ENCODE results near the gene CMTM5. TPM values are rescaled to one million over a fixed set of nuclear protein-coding genes. Genes with fewer than 3 reads are reported as not detected.
A peak's percentile ranks its signal among the peaks of the same experiment; 100 is the strongest.
"Not testable (repeated sequence)": the region's sequence is repeated elsewhere in the genome, so short reads cannot be mapped to it uniquely, and the experiment has no call there.

Gene CMTM5
- total RNA-seq, 1 experiment from 2014 or later = not detected

DNA sequence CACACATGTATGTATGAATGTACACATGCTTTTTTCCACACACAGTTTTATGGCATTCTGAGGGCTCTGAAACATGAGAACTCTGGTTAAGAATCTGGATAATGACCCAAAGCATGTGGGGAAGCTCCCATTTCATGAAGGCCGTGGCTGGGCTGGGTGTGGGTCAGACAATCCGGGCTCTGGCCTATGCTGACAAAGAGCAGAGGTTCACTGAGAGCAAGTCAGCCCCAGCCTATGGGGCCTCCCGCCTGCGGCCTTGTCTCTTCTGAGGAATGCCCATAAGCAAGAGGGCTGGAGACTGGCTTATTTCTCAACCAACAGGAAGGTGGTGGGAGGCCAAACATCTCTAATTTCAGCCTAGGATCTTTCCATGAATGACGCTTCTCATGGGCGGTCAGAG is 22.7 kb downstream of the CMTM5 start:
- CTCF ChIA-PET = no interaction called here
- no peak overlapping the region for H3K27ac Mint-ChIP-seq (ENCODE audit: unreplicated experiment)
- no peaks in the 10 kb centered on the region for H3K9me3 ChIP-seq
- H3K4me1 Mint-ChIP-seq (ENCODE audit: low read depth, unreplicated experiment) = no peaks in the 10 kb centered on the region
- no peak overlapping the region for H3K4me3 Mint-ChIP-seq (ENCODE audit: unreplicated experiment)
- BruUV-seq (replicated peaks) = no TSS peak
- no peaks in the 10 kb centered on the region for H3K9me3 Mint-ChIP-seq (ENCODE audit: unreplicated experiment)
- no peaks in the 10 kb centered on the region for H3K36me3 ChIP-seq (ENCODE audit: control insufficient read depth, insufficient read depth, low read length)
- intact Hi-C loops (cut with micrococcal nuclease; ENCODE audit: unreplicated experiment) = no loop called here
- TF ChIP-seq, protein P1, sequence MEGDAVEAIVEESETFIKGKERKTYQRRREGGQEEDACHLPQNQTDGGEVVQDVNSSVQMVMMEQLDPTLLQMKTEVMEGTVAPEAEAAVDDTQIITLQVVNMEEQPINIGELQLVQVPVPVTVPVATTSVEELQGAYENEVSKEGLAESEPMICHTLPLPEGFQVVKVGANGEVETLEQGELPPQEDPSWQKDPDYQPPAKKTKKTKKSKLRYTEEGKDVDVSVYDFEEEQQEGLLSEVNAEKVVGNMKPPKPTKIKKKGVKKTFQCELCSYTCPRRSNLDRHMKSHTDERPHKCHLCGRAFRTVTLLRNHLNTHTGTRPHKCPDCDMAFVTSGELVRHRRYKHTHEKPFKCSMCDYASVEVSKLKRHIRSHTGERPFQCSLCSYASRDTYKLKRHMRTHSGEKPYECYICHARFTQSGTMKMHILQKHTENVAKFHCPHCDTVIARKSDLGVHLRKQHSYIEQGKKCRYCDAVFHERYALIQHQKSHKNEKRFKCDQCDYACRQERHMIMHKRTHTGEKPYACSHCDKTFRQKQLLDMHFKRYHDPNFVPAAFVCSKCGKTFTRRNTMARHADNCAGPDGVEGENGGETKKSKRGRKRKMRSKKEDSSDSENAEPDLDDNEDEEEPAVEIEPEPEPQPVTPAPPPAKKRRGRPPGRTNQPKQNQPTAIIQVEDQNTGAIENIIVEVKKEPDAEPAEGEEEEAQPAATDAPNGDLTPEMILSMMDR (IDR thresholded peaks at IDR 0.05; ENCODE audit: insufficient read depth in 1 of 2, low read depth in 1 of 2, low read length in 1 of 2, severe bottlenecking in 1 of 2, unreplicated experiment in 1 of 2) = no peak
- no peaks in the 10 kb centered on the region for H3K36me3 Mint-ChIP-seq (ENCODE audit: insufficient read depth, unreplicated experiment)
- H3K4me1 ChIP-seq = no peaks in the 10 kb centered on the region
- no peaks in the 10 kb centered on the region; the same call in 1 of the 2 replicates for H3K27me3 ChIP-seq (replicated peaks; ENCODE audit: control insufficient read depth, insufficient read depth, low read length)
- no peak for DNase-seq
- H3K4me3 ChIP-seq (ENCODE audit: low read depth, low read length) = no peak overlapping the region
- H3K27me3 Mint-ChIP-seq (ENCODE audit: insufficient read depth, unreplicated experiment) = peaks cover 7% of the 10 kb centered on the region
- POLR2A ChIA-PET = no interaction called here

DNA sequence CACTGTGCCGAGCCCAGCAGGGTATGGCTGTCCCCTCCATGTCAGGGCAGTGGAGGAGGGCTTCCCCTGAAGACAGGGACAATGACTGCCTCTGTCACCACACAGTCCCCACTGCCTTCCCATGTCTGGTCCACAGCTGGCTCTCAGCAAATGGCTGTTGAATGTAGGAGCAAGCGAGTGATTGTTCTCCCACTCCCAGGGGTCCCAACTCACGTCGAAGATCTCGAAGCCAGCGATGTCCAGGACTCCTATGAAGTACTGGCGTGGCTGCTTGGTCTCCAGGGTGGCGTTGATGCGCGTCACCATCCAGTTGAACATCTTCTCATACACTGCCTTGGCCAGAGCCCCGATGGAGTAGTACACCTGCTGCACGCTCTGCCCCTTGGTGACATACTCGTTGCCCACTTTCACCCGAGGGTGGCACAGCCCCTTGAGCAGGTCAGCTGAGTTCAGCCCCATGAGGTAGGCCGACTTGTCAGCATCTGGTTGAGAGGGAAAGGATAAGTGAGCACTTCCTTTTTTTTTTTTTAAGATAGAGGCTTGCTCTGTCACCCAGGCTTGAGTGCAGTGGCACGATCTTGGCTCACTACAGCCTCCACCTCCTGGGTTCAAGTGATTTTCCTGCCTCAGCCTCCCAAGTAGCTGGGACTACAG is 23.8 kb downstream of the CMTM5 start:
- BruUV-seq (replicated peaks); intact Hi-C loops (cut with micrococcal nuclease; ENCODE audit: unreplicated experiment); H3K36me3 ChIP-seq (ENCODE audit: control insufficient read depth, insufficient read depth, low read length); CTCF ChIA-PET; H3K36me3 Mint-ChIP-seq (ENCODE audit: insufficient read depth, unreplicated experiment); H3K4me3 ChIP-seq (ENCODE audit: low read depth, low read length); H3K4me1 Mint-ChIP-seq (ENCODE audit: low read depth, unreplicated experiment); H3K27ac Mint-ChIP-seq (ENCODE audit: unreplicated experiment); DNase-seq; H3K4me3 Mint-ChIP-seq (ENCODE audit: unreplicated experiment); H3K4me1 ChIP-seq; H3K27me3 ChIP-seq (replicated peaks; ENCODE audit: control insufficient read depth, insufficient read depth, low read length); POLR2A ChIA-PET; H3K9me3 Mint-ChIP-seq (ENCODE audit: unreplicated experiment); H3K9me3 ChIP-seq: not testable (repeated sequence)
- peaks cover 11% of the 10 kb centered on the region for H3K27me3 Mint-ChIP-seq (ENCODE audit: insufficient read depth, unreplicated experiment)

GRCh38 chr14:23401291-23401690 is 24.4 kb downstream of the CMTM5 start:
- H3K36me3 Mint-ChIP-seq (ENCODE audit: insufficient read depth, unreplicated experiment) = no peaks in the 10 kb centered on the region
- ChIA-PET CTCF (no interaction called here), POLR2A (no interaction called here)
- no peaks in the 10 kb centered on the region for H3K36me3 ChIP-seq (ENCODE audit: control insufficient read depth, insufficient read depth, low read length)
- no peaks in the 10 kb centered on the region for H3K4me1 ChIP-seq
- no peaks in the 10 kb centered on the region for H3K9me3 ChIP-seq
- peak overlapping the region; percentile 13 for H3K27ac Mint-ChIP-seq (ENCODE audit: unreplicated experiment)
- no peaks in the 10 kb centered on the region for H3K9me3 Mint-ChIP-seq (ENCODE audit: unreplicated experiment)
- no peak overlapping the region for H3K4me3 Mint-ChIP-seq (ENCODE audit: unreplicated experiment)
- intact Hi-C loops (cut with micrococcal nuclease; ENCODE audit: unreplicated experiment) = no loop called here
- H3K4me1 Mint-ChIP-seq (ENCODE audit: low read depth, unreplicated experiment) = no peaks in the 10 kb centered on the region
- H3K27me3 ChIP-seq (replicated peaks; ENCODE audit: control insufficient read depth, insufficient read depth, low read length) = no peaks in the 10 kb centered on the region; the same call in 1 of the 2 replicates
- H3K4me3 ChIP-seq (ENCODE audit: low read depth, low read length) = no peak overlapping the region
- no peak for DNase-seq
- TF ChIP-seq, protein P1 (IDR thresholded peaks at IDR 0.05; ENCODE audit: insufficient read depth in 1 of 2, low read depth in 1 of 2, low read length in 1 of 2, severe bottlenecking in 1 of 2, unreplicated experiment in 1 of 2) = no peak
- BruUV-seq (replicated peaks) = no TSS peak
- H3K27me3 Mint-ChIP-seq (ENCODE audit: insufficient read depth, unreplicated experiment) = peaks cover 14% of the 10 kb centered on the region
